ENCODE data around the gene AIFM2. TPM values are rescaled to one million over a fixed set of nuclear protein-coding genes. Genes with fewer than 3 reads are reported as not detected.

Gene AIFM2
- total and polyA plus RNA-seq, 2 donors (not counting 3 experiments of a cell fraction or from before 2014, with no cell fraction given), result 6.9 to 8.7 TPM

DNA sequence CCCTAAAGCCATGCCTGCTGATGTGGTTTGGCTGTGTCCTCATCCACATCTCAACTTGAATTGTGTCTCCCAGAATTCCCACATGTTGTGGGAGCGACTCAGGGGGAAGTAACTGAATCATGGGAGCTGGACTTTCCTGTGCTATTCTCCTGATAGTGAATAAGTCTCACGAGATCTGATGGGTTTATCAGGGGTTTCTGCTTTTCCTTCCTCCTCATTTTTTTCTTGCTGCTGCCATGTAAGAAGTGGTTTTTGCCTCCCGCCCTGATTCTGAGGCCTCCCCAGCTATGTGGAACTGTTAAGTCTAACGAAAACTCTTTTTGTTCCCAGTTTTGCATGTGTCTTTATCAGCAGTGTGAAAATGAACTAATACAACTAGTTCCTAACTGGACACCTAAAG, 68.1 kb downstream of the AIFM2 start:
- no TSS peak for BruUV-seq (replicated peaks)
- H3K9me3 ChIP-seq (replicated peaks; ENCODE audit: control insufficient read depth, insufficient read depth, low read length), result no peaks in the 10 kb centered on the region
- H3K9me1 ChIP-seq (replicated peaks; ENCODE audit: control insufficient read depth, extremely low read depth, insufficient read depth, low read length), result no peaks in the 10 kb centered on the region
- intact Hi-C loops (cut with micrococcal nuclease), result no loop called here
- POLR2A ChIA-PET, result no interaction called here
- no peak overlapping the region for H3K4me2 ChIP-seq (ENCODE audit: insufficient read depth, low read length)
- H3K36me3 ChIP-seq (ENCODE audit: control insufficient read depth in 2 of 2, extremely low read depth in 1 of 2, insufficient read depth in 2 of 2, low read length in 2 of 2), result no peaks in the 10 kb centered on the region
- H3K27me3 ChIP-seq (ENCODE audit: control insufficient read depth in 2 of 2, insufficient read depth in 2 of 2, low read length in 2 of 2), result peaks cover 13 to 20% of the 10 kb centered on the region in 2 experiments
- no peaks in the 10 kb centered on the region for H3K4me1 ChIP-seq (ENCODE audit: control insufficient read depth, extremely low read depth, insufficient read depth, low read length)
- H3K27ac ChIP-seq (ENCODE audit: insufficient read depth, low read depth, low read length), result no peak overlapping the region
- CTCF ChIA-PET, result interaction anchor here (1.0 kb wide), 1 partner anchor 51 kb away, joined by 3 read pairs; no protein-coding TSS in a partner anchor
- TF ChIP-seq POLR2AphosphoS5 (IDR thresholded peaks at IDR 0.05; ENCODE audit: insufficient read depth, low read depth, low read length), result no peak
- TF ChIP-seq POLR2A (IDR thresholded peaks at IDR 0.05; ENCODE audit: low read depth, low read length), result no peak
- TF ChIP-seq FOS (IDR thresholded peaks at IDR 0.05; ENCODE audit: borderline replicate concordance, insufficient read depth, low read length), result no peak
- TF ChIP-seq MYC (IDR thresholded peaks at IDR 0.05; ENCODE audit: low read depth, low read length), result no peak
- TF ChIP-seq EZH2 (IDR thresholded peaks at IDR 0.05; ENCODE audit: borderline replicate concordance, low read depth, low read length, severe bottlenecking), result no peak
- TF ChIP-seq JUN (IDR thresholded peaks at IDR 0.05; ENCODE audit: borderline replicate concordance, insufficient read depth, insufficient read length, low read depth), result no peak
- TF ChIP-seq, protein P1, sequence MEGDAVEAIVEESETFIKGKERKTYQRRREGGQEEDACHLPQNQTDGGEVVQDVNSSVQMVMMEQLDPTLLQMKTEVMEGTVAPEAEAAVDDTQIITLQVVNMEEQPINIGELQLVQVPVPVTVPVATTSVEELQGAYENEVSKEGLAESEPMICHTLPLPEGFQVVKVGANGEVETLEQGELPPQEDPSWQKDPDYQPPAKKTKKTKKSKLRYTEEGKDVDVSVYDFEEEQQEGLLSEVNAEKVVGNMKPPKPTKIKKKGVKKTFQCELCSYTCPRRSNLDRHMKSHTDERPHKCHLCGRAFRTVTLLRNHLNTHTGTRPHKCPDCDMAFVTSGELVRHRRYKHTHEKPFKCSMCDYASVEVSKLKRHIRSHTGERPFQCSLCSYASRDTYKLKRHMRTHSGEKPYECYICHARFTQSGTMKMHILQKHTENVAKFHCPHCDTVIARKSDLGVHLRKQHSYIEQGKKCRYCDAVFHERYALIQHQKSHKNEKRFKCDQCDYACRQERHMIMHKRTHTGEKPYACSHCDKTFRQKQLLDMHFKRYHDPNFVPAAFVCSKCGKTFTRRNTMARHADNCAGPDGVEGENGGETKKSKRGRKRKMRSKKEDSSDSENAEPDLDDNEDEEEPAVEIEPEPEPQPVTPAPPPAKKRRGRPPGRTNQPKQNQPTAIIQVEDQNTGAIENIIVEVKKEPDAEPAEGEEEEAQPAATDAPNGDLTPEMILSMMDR (IDR thresholded peaks at IDR 0.05; ENCODE audit: extremely low read depth in 1 of 2, insufficient read depth in 1 of 2, low read depth in 1 of 2, low read length in 2 of 2), result no peak
- no peak for TF ChIP-seq GATA2 (IDR thresholded peaks at IDR 0.05; ENCODE audit: insufficient read depth, insufficient read length, low read depth, low read length)
- TF ChIP-seq, protein P2, sequence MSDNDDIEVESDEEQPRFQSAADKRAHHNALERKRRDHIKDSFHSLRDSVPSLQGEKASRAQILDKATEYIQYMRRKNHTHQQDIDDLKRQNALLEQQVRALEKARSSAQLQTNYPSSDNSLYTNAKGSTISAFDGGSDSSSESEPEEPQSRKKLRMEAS (IDR thresholded peaks at IDR 0.05; ENCODE audit: insufficient read depth, insufficient read length), result no peak
- no peaks in the 10 kb centered on the region for H3K79me2 ChIP-seq (ENCODE audit: control insufficient read depth, insufficient read depth, low read length)
- H4K20me1 ChIP-seq (replicated peaks; ENCODE audit: control insufficient read depth, extremely low read depth, insufficient read depth, low read length), result no peaks in the 10 kb centered on the region
- dilution Hi-C loops (cut with MboI; ENCODE audit: extremely low pct_ligation_motif_present, low sequenced_read_pairs), result no loop called here
- H3K4me3 ChIP-seq (replicated peaks in 1 of 3; ENCODE audit: insufficient read depth in 1 of 3, low read depth in 1 of 3, low read length in 3 of 3), result no peak overlapping the region
- FAIRE-seq, result no peak
- no peak for DNase-seq (ENCODE audit: low read depth, low spot score)
- no peak overlapping the region for H2AFZ ChIP-seq (ENCODE audit: low read depth, low read length)
- H3K9ac ChIP-seq (replicated peaks; ENCODE audit: extremely low read depth, insufficient read depth, low read length), result no peak overlapping the region

Data from endothelial cell of umbilical vein (primary cell).